Endodermal cell (in vitro differentiated cells): ENCODE data around the gene EIF4G2. TPM values are rescaled to one million over a fixed set of nuclear protein-coding genes. Genes with fewer than 3 reads are reported as not detected.

Experiments
- DNase-seq: peaks from one replicate; pipeline ENCODE4 v3.0.0-alpha.2; 2017
- H3K27ac ChIP-seq: 2 replicates; pipeline ENCODE4 v1.5.1; 2013; ENCODE audit warnings: mild to moderate bottlenecking, low read depth, low read length, moderate library complexity
- H3K27me3 ChIP-seq: 2 replicates; pipeline ENCODE4 v1.6.1; 2013; ENCODE audit warnings: mild to moderate bottlenecking, low read length, moderate library complexity; ENCODE audit not compliant: insufficient read depth, control insufficient read depth, poor library complexity, severe bottlenecking
- H3K36me3 ChIP-seq: 2 replicates; pipeline ENCODE4 v1.7.0; 2013; ENCODE audit warnings: mild to moderate bottlenecking, low read length, moderate library complexity; ENCODE audit not compliant: control insufficient read depth, insufficient read depth
- H3K4me1 ChIP-seq: one replicate; pipeline ENCODE4 v1.7.0; 2013; ENCODE audit warnings: low read length; ENCODE audit not compliant: control insufficient read depth, insufficient read depth
- H3K4me3 ChIP-seq: 2 replicates; pipeline ENCODE4 v1.5.1; 2013; ENCODE audit warnings: mild to moderate bottlenecking, low read length, moderate library complexity
- H3K9ac ChIP-seq: 2 replicates; pipeline ENCODE4 v1.6.1; 2013; ENCODE audit warnings: mild to moderate bottlenecking, low read length, moderate library complexity; ENCODE audit not compliant: poor library complexity, severe bottlenecking; ENCODE audit errors: extremely low read depth
- H3K9me3 ChIP-seq: 2 replicates; pipeline ENCODE4 v1.6.1; 2013; ENCODE audit warnings: mild to moderate bottlenecking, low read length, moderate library complexity; ENCODE audit not compliant: control insufficient read depth
- H3K27ac Mint-ChIP-seq: 2 replicates; pipeline ENCODE4 v1.8.0; 2020; ENCODE audit warnings: mixed read lengths
- H3K27me3 Mint-ChIP-seq: 2 replicates; pipeline ENCODE4 v1.8.0; 2021; ENCODE audit warnings: mild to moderate bottlenecking, mixed read lengths; ENCODE audit not compliant: insufficient read depth
- H3K36me3 Mint-ChIP-seq: 2 replicates; pipeline ENCODE4 v1.8.0; 2020; ENCODE audit warnings: low read depth, mixed read lengths
- H3K4me1 Mint-ChIP-seq: 2 replicates; pipeline ENCODE4 v1.8.0; 2020; ENCODE audit warnings: mixed read lengths
- H3K4me3 Mint-ChIP-seq: 2 replicates; pipeline ENCODE4 v1.8.0; 2020; ENCODE audit warnings: mild to moderate bottlenecking, moderate library complexity, mixed read lengths
- H3K9me3 Mint-ChIP-seq: 2 replicates; pipeline ENCODE4 v1.8.0; 2020; ENCODE audit warnings: mild to moderate bottlenecking, mixed read lengths
- WGBS, 2 experiments: methylation state at CpG; one replicate each; pipeline versions ENCODE4 v1.1.5 to v1.1.7; 2013; ENCODE audit warnings: missing lambda C conversion rate in 2 of 2, mixed read lengths in 1 of 2; ENCODE audit not compliant: insufficient coverage in 1 of 2, insufficient read length in 1 of 2; 5-methylcytosine and 5-hydroxymethylcytosine counted together
- total RNA-seq, 2 donors: library from RNA; stranded (reverse); fragmentation: NEBNext Ultra II Directional in 1 of 2; extraction: Animal tissue kit (Norgen Biotek cat#: 25700) in 1 of 2; gene quantifications; 2 replicates in 1 of 2; 3 replicates in 1 of 2; pipeline ENCODE4 v1.2.1, GENCODE V29; 2021
- TF ChIP-seq, protein P1 (sequence below): fragments of 200-600 bp; sonication (generic); conservative IDR thresholded peaks from 2 replicates; pipeline ENCODE4 v1.5.0; 2021; ENCODE audit warnings: antibody characterized with exemption, mild to moderate bottlenecking

Gene EIF4G2
- total RNA-seq, 2 donors from 2014 or later: 753 to 1,007 TPM

DNA sequence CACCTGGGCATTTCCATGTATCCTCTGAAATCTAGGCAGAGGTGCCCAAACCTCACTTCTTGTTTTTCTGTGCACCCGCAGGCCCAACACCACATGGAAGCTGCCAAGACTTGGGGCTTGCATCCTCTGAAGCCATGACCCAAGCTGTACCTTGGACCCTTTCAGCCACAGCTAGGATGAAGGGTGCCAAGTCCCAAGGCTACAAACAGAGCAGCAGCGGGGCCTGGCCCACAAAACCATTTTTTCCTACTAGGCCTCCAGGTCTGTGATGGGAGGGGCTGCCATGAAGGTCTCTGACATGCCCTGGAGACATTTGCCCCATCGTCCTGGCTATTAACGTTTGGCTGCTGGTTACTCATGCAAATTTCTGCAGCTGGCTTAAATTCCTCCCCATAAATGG, 20.4 kb upstream of the EIF4G2 start:
- Mint-ChIP-seq H3K4me3 (no peak overlapping the region), H3K9me3 (peaks cover 19% of the 10 kb centered on the region), H3K4me1 (no peaks in the 10 kb centered on the region), H3K27me3 (peaks cover 18% of the 10 kb centered on the region), H3K36me3 (no peaks in the 10 kb centered on the region), H3K27ac (no peak overlapping the region)
- no peak for DNase-seq
- 92 to 93% methylated on average over 4 of the region's 4 CpGs for WGBS, 2 experiments
- H3K36me3 ChIP-seq: no peaks in the 10 kb centered on the region
- TF ChIP-seq, protein P1, sequence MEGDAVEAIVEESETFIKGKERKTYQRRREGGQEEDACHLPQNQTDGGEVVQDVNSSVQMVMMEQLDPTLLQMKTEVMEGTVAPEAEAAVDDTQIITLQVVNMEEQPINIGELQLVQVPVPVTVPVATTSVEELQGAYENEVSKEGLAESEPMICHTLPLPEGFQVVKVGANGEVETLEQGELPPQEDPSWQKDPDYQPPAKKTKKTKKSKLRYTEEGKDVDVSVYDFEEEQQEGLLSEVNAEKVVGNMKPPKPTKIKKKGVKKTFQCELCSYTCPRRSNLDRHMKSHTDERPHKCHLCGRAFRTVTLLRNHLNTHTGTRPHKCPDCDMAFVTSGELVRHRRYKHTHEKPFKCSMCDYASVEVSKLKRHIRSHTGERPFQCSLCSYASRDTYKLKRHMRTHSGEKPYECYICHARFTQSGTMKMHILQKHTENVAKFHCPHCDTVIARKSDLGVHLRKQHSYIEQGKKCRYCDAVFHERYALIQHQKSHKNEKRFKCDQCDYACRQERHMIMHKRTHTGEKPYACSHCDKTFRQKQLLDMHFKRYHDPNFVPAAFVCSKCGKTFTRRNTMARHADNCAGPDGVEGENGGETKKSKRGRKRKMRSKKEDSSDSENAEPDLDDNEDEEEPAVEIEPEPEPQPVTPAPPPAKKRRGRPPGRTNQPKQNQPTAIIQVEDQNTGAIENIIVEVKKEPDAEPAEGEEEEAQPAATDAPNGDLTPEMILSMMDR: no peak
- no peak overlapping the region for H3K9ac ChIP-seq
- no peak overlapping the region for H3K4me3 ChIP-seq
- H3K27ac ChIP-seq: no peak overlapping the region
- no peaks in the 10 kb centered on the region for H3K4me1 ChIP-seq
- H3K27me3 ChIP-seq: peaks cover 29% of the 10 kb centered on the region
- peaks cover 21% of the 10 kb centered on the region for H3K9me3 ChIP-seq

DNA sequence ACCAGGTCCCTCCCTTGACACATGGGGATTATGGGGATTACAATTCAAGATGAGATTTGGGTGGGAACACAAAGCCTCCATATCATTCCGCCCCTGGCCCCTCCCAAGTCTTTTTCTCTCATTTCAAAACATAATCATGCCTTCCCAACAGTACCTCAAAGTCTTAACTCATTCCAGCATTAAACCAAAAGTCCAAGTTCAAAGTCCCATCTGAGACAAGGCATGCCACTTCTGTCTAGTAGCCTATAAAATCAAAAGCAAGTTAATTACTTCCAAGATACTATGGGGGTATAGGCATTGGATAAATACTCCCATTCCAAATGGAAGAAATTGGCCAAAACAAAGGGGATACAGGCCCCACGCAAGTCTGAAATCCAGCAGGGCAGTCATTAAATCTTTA, 19.7 kb upstream of the EIF4G2 start:
- H3K27ac Mint-ChIP-seq: no peak overlapping the region
- no peaks in the 10 kb centered on the region for H3K36me3 ChIP-seq
- H3K9me3 Mint-ChIP-seq: peaks cover 19% of the 10 kb centered on the region
- 0 to 49% methylated on average over 1 to 2 of the region's 2 CpGs for WGBS, 2 experiments
- H3K4me1 ChIP-seq: no peaks in the 10 kb centered on the region
- TF ChIP-seq, protein P1: no peak
- H3K4me3 ChIP-seq: no peak overlapping the region
- no peaks in the 10 kb centered on the region for H3K36me3 Mint-ChIP-seq
- peaks cover 21% of the 10 kb centered on the region for H3K9me3 ChIP-seq
- H3K9ac ChIP-seq: no peak overlapping the region
- peaks cover 29% of the 10 kb centered on the region for H3K27me3 ChIP-seq
- H3K4me1 Mint-ChIP-seq: no peaks in the 10 kb centered on the region
- peaks cover 18% of the 10 kb centered on the region for H3K27me3 Mint-ChIP-seq
- H3K27ac ChIP-seq: no peak overlapping the region
- H3K4me3 Mint-ChIP-seq: no peak overlapping the region
- no peak for DNase-seq

DNA sequence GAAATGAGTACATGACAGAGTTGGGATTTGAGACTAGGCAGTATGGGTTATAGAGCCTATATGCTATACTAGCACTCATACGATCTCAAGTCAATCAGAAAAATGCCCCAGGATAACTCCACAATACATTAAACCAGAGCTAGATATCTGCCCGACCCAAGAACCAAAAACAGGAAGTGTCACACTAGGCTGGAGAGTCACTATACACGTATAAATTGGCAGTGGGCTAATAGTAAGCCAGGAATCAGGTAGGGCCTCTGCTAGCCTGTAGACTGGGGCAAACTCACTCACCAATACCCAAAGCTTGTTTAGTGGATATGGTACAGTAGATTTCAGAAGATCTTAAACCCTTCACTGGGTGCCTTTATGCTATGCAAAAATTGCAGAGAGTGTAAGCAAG, 16.2 kb upstream of the EIF4G2 start:
- TF ChIP-seq, protein P1: no peak
- H3K27ac Mint-ChIP-seq: no peak overlapping the region

More for the DNA sequence above, 16.2 kb upstream of the EIF4G2 start:
- Mint-ChIP-seq H3K27me3 (peaks cover 2% of the 10 kb centered on the region), H3K9me3 (peaks cover 13% of the 10 kb centered on the region), H3K4me3 (no peak overlapping the region), H3K4me1 (no peaks in the 10 kb centered on the region), H3K36me3 (no peaks in the 10 kb centered on the region)
- Histone ChIP-seq H3K4me1 (no peaks in the 10 kb centered on the region), H3K9ac (no peak overlapping the region), H3K36me3 (no peaks in the 10 kb centered on the region), H3K27me3 (peaks cover 18% of the 10 kb centered on the region), H3K4me3 (no peak overlapping the region), H3K27ac (no peak overlapping the region), H3K9me3 (peaks cover 13% of the 10 kb centered on the region)
- no peak for DNase-seq
- 89 to 100% methylated on average over 1 to 3 of the region's 3 CpGs for WGBS, 2 experiments
